T47D (cell line): Measurements from ENCODE around the gene PRKAR1B.

ENCODE experiments used
- DNase-seq, 2 experiments: peaks; one replicate each; pipeline versions ENCODE4 v3.0.0 to v3.0.0-alpha.2; 2011 to 2012; ENCODE audit warnings: low read depth in 1 of 2, low spot score in 1 of 2
- JUND ChIP-seq: IDR thresholded peaks from 2 replicates; pipeline ENCODE4 v1.6.1; 2012; ENCODE audit warnings: low read depth
- in situ Hi-C: cut with HindIII; loops from 2 replicates; pipeline ENCODE4 v1.10.0; 2016; ENCODE audit warnings: low sequenced_read_pairs, low pct_unique_long_range_greater_than_20kb

The PRKAR1B gene

GRCh38 chr7:699476-700170 is 27.5 kb downstream of the PRKAR1B start:
- in situ Hi-C loops: no loop called here
- no peak for TF ChIP-seq JUND
- DNase-seq: no peak

GRCh38 chr7:698515-699475 is 28.3 kb downstream of the PRKAR1B start:
- no peak for DNase-seq
- in situ Hi-C loops: no loop called here
- no peak for TF ChIP-seq JUND

GRCh38 chr7:696812-697551 is 30.1 kb downstream of the PRKAR1B start:
- no peak for DNase-seq
- TF ChIP-seq JUND: no peak
- in situ Hi-C loops: no loop called here

GRCh38 chr7:696426-696811 is 30.7 kb downstream of the PRKAR1B start:
- no peak for DNase-seq
- TF ChIP-seq JUND: no peak
- in situ Hi-C loops: no loop called here

- in situ Hi-C loops: no loop called here
- no peak for TF ChIP-seq JUND
- DNase-seq: no peak
Measured at GRCh38 chr7:693280-693679, 33.8 kb downstream of the PRKAR1B start.

- no peak for TF ChIP-seq JUND
- no peak for DNase-seq
- in situ Hi-C loops: no loop called here
Measured at GRCh38 chr7:691361-692045, 35.6 kb downstream of the PRKAR1B start.

GRCh38 chr7:690478-691360 is 36.4 kb downstream of the PRKAR1B start:
- DNase-seq: no peak
- in situ Hi-C loops: no loop called here
- no peak for TF ChIP-seq JUND

- in situ Hi-C loops: no loop called here
Measured at GRCh38 chr7:685540-685939, 41.5 kb downstream of the PRKAR1B start.

GRCh38 chr7:684416-684815 is 42.7 kb downstream of the PRKAR1B start:
- in situ Hi-C loops: no loop called here
- no peak for DNase-seq
- no peak for TF ChIP-seq JUND

More at GRCh38 chr7:685540-685939, 41.5 kb downstream of the PRKAR1B start:
- TF ChIP-seq JUND: no peak
- no peak for DNase-seq

- DNase-seq: no peak
- in situ Hi-C loops: no loop called here
- no peak for TF ChIP-seq JUND
Measured at GRCh38 chr7:683526-684205, 43.4 kb downstream of the PRKAR1B start.

- TF ChIP-seq JUND: no peak
- DNase-seq: no peak
- in situ Hi-C loops: no loop called here
Measured at GRCh38 chr7:682810-683209, 44.3 kb downstream of the PRKAR1B start.
